Epithelial cell of esophagus (primary cell): ENCODE results near the gene PITX1.
"Not testable (repeated sequence)": the region's sequence is repeated elsewhere in the genome, so short reads cannot be mapped to it uniquely, and the experiment has no call there.

ENCODE experiments used
- DNase-seq: peaks from one replicate; pipeline ENCODE4 v3.0.0; 2010; ENCODE audit warnings: low read depth
- H3K4me3 ChIP-seq: 2 replicates; pipeline ENCODE4 v1.5.1; 2011; ENCODE audit warnings: mild to moderate bottlenecking, low read length, control low read depth
- TF ChIP-seq, protein P1 (sequence below): IDR thresholded peaks from 2 replicates; pipeline ENCODE4 v1.5.1; 2011; ENCODE audit warnings: low read depth, mild to moderate bottlenecking, low read length, control low read depth, inconsistent platforms; ENCODE audit not compliant: insufficient read depth; ENCODE audit errors: missing control alignments

The PITX1 gene

DNA sequence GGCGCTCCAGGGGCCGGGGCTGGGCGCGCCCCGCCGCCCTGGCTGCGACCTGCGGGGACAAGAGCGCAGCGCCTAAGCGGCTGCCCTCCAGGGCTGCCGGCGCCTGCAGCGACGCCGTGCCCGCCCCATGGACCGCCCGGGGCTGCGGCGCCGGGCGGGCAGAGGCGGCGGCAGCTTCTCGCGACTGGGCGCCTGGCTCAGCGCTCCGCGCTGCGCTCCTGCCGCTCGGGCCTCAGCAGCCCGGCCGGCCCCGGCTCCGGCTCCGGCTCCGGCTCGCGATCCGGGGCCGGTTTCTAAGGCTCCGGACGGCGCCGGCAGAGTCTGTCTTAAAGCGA is at the start of gene PITX1:
TSS of gene PITX1 (minus strand) at position 328 of the 335 bp plus-strand sequence. CDS start 347 bp downstream, outside the sequence.
- DNase-seq, result no peak

DNA sequence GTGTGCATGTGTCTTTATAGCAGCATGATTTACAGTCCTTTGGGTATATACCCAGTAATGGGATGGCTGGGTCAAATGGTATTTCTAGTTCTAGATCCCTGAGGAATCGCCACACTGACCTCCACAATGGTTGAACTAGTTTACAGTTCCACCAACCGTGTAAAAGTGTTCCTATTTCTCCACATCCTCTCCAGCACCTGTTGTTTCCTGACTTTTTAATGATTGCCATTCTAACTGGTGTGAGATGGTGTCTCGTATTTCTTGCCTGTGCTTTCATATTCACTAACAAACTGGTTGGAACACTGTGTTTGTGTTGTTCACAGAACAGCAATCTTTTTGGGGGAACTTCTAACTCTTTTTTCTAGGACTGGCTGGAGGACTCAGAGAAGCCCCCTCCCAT is 49.3 kb upstream of the PITX1 start:
- not testable (repeated sequence) for H3K4me3 ChIP-seq, DNase-seq

More for the DNA sequence above, at the start of gene PITX1:
- TF ChIP-seq, protein P1, sequence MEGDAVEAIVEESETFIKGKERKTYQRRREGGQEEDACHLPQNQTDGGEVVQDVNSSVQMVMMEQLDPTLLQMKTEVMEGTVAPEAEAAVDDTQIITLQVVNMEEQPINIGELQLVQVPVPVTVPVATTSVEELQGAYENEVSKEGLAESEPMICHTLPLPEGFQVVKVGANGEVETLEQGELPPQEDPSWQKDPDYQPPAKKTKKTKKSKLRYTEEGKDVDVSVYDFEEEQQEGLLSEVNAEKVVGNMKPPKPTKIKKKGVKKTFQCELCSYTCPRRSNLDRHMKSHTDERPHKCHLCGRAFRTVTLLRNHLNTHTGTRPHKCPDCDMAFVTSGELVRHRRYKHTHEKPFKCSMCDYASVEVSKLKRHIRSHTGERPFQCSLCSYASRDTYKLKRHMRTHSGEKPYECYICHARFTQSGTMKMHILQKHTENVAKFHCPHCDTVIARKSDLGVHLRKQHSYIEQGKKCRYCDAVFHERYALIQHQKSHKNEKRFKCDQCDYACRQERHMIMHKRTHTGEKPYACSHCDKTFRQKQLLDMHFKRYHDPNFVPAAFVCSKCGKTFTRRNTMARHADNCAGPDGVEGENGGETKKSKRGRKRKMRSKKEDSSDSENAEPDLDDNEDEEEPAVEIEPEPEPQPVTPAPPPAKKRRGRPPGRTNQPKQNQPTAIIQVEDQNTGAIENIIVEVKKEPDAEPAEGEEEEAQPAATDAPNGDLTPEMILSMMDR, result no peak
- H3K4me3 ChIP-seq, result peak within 1 kb of the TSS; percentile 96

DNA sequence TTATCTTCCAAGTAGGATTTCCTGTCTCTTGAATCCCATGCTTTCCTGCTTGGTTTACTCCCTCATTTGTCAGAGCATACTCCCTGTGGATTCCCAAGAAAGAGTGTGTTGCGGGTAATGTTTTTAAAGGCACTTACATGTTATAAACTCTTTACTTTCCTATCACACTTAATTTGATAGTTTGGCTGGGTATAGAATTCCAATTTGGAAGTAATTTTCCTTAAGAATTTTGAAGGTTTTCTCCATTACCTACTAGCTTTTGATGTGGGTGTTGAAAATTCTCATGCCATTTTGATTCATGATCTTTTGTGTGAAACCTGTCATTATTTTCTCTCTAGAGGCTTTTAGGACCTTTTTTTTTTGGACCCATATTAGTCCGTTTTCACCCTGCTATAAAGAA is 47.2 kb upstream of the PITX1 start:
- no peak overlapping the region for H3K4me3 ChIP-seq
- DNase-seq, result no peak
- TF ChIP-seq, protein P1, result no peak

DNA sequence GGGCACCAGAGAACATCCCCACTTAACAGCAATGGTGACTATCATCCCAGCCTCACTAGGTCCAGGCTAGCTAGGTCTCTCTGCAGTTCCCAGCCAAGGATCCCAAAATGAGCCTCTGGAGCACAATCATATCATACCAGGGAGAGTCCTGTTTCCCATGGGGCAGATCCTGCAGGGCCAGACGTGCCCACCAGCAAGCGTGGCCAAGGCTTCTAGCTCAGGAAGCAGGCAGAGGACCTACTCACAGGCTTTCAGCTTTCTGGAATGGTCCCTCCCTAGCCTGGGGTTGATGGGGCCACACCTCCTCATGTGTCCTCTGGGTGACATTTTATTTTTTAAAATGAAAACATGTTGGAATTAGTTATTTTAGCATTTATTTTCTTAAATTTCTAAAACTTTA is 45.7 kb upstream of the PITX1 start:
- no peak for DNase-seq
- TF ChIP-seq, protein P1, result no peak
- H3K4me3 ChIP-seq, result no peak overlapping the region

DNA sequence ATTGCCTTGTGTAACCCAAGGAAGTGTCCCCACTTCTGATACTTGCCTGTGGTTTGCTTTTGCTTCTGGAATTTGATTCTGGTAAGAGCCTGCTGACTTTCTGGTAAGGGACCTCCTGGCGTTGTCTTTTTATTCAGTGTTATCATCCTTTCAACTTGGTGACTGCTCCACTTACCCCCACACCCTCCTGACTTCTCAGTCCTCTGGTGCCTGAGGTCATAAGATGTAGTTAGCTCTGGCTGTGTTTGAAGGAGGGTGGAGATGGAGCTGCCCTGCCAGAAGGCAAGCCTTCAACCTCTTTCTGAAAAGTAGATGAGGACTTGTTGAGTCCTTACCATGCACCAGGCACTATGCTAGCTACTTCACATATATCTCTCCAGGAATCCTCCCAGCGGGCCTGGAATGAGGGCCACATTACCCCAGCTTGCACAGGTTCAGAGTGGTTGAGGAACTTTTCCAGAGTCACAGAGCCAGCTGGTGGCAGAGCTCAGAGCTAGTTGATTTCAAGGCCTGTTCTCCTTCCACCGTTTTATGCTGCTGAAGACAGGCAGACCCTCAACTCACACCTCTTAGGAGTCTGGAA is 45.2 kb upstream of the PITX1 start:
- no peak overlapping the region for H3K4me3 ChIP-seq
- DNase-seq, result no peak
- TF ChIP-seq, protein P1, result no peak

DNA sequence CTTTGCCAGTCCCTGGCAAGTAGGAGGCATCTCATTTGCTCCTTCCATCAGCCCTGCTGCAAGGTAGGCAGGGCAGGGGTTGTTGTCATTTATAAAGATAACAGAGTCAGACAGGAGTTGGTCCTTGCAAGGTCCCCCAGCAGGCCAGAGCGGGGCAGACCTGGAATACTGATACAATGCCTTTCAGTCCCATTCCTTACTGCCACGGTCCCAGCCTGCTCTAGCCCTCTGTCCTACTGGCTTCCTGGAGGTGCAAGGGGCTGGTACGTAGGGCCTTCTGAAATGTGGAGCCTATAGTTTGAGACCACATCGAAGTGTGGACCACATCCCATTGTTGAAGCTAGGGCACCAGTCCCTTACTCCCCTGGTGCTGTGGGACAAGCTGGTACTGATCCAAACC is 42.8 kb upstream of the PITX1 start:
- TF ChIP-seq, protein P1, result no peak
- DNase-seq, result no peak
- H3K4me3 ChIP-seq, result no peak overlapping the region

DNA sequence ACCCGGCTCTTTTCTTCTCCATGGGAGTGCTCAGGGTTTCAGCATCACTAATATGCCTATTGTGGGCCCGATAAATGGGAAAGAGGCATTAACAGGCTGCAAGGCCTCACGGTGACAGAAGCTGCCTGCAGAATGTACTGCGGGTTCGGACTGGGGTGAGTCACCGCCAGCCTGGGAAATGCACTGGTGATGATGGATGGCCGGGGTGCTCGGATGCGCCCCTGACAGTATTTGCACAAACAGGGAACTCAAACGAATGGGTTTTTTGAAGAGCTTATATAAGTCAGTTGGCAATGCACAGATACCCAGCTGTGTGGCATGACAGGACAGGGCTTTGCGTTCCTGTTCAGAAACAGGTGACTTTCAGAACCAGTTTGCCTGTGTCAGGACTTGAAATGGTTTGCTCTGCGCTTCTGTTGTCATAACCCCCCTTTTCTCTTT is 42.0 kb upstream of the PITX1 start:
- no peak overlapping the region for H3K4me3 ChIP-seq
- peak; percentile 68 for DNase-seq
- TF ChIP-seq, protein P1, result no peak
